NT2/D1 (cell line): ENCODE measurements around the gene MAP1B.

ENCODE experiments used
- SUZ12 ChIP-seq: IDR thresholded peaks from 2 replicates; pipeline ENCODE4 v1.6.1; 2011; ENCODE audit not compliant: insufficient read length, insufficient read depth; ENCODE audit errors: extremely low read depth
- YY1 ChIP-seq: IDR thresholded peaks from 2 replicates; pipeline ENCODE4 v1.6.1; 2011; ENCODE audit not compliant: insufficient read length, insufficient read depth

GRCh38 chr5:72191404-72191803 lies 84.1 kb downstream of the MAP1B start:
- TF ChIP-seq YY1 (no peak), SUZ12 (no peak)
